PFSK-1 (cell line): ENCODE measurements around the gene FBXL7.

Experiments used
- FOXP2 ChIP-seq: optimal IDR thresholded peaks from 2 replicates; pipeline ENCODE3; 2011; ENCODE audit warnings: borderline replicate concordance, control low read depth, inconsistent platforms; ENCODE audit not compliant: insufficient read depth; ENCODE audit errors: extremely low read length, extremely low read depth
- POLR2AphosphoS5 ChIP-seq: IDR thresholded peaks from 2 replicates; pipeline ENCODE4 v1.6.1; 2012; ENCODE audit warnings: low read depth, mild to moderate bottlenecking, control low read depth, low read length, moderate library complexity
- SIN3A ChIP-seq: IDR thresholded peaks from 2 replicates; pipeline ENCODE4 v1.6.1; 2012; ENCODE audit warnings: mild to moderate bottlenecking, low read length, moderate library complexity, borderline replicate concordance; ENCODE audit not compliant: insufficient read depth
- TAF1 ChIP-seq: IDR thresholded peaks from 2 replicates; pipeline ENCODE4 v1.6.1; 2012; ENCODE audit warnings: low read length, control low read depth, borderline replicate concordance; ENCODE audit not compliant: insufficient read depth
- TF ChIP-seq, protein P1 (sequence below), 2 experiments: IDR thresholded peaks; 2 replicates each; pipeline versions ENCODE4 v1.6.1 to v1.8.0; 2011 to 2012; ENCODE audit warnings: low read depth in 2 of 2, low read length in 2 of 2, control low read depth in 1 of 2, inconsistent platforms in 1 of 2, mild to moderate bottlenecking in 1 of 2, moderate library complexity in 1 of 2; ENCODE audit not compliant: insufficient read depth in 1 of 2

FBXL7 gene

DNA sequence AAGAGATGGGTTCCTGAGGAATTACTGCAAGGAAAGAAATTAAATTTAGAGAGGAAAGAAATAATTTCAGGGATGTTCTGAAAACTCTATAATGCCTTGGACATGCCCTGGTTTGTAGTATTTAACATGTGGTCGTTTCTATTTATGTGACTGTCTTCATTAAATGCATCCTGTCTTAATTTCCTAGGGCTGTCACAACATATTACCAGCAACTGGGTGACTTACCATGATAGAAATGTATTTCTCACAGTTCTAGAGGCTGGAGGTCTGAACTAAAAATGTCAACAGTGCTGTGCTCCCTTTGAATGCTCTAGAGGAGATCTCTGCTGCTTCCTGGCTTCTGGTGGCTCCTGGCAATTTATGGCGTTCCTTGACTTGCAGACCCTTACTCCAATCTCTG, 287.7 kb downstream of the FBXL7 start:
- TF ChIP-seq SIN3A (no peak), POLR2AphosphoS5 (no peak), TAF1 (no peak), FOXP2 (no peak)
- TF ChIP-seq, protein P1, sequence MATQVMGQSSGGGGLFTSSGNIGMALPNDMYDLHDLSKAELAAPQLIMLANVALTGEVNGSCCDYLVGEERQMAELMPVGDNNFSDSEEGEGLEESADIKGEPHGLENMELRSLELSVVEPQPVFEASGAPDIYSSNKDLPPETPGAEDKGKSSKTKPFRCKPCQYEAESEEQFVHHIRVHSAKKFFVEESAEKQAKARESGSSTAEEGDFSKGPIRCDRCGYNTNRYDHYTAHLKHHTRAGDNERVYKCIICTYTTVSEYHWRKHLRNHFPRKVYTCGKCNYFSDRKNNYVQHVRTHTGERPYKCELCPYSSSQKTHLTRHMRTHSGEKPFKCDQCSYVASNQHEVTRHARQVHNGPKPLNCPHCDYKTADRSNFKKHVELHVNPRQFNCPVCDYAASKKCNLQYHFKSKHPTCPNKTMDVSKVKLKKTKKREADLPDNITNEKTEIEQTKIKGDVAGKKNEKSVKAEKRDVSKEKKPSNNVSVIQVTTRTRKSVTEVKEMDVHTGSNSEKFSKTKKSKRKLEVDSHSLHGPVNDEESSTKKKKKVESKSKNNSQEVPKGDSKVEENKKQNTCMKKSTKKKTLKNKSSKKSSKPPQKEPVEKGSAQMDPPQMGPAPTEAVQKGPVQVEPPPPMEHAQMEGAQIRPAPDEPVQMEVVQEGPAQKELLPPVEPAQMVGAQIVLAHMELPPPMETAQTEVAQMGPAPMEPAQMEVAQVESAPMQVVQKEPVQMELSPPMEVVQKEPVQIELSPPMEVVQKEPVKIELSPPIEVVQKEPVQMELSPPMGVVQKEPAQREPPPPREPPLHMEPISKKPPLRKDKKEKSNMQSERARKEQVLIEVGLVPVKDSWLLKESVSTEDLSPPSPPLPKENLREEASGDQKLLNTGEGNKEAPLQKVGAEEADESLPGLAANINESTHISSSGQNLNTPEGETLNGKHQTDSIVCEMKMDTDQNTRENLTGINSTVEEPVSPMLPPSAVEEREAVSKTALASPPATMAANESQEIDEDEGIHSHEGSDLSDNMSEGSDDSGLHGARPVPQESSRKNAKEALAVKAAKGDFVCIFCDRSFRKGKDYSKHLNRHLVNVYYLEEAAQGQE (IDR thresholded peaks at IDR 0.05; ENCODE audit: insufficient read depth in 1 of 2, low read depth in 2 of 2, low read length in 2 of 2), result no peak

DNA sequence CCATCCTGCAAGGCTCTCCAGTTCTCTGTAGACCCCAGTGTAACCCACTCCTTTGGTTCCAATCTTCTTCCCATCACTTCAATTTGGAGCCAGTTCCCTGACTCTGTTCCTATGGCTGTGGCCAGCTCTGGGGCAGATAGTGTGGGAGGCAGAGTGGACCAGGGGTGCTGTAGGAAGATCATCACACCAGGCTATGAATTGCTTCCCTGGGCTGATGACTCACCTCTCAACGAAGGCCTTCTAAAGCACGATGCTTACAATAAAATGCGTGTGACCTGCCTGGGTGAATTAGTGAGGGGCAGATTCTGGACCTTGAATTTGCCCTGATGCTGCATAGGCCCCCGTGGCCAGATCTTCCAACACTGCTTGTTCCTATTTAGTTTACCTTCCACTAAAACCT, 289.7 kb downstream of the FBXL7 start:
- TF ChIP-seq TAF1 (no peak), SIN3A (no peak), FOXP2 (no peak), POLR2AphosphoS5 (no peak)
- TF ChIP-seq, protein P1 (IDR thresholded peaks at IDR 0.05; ENCODE audit: insufficient read depth in 1 of 2, low read depth in 2 of 2, low read length in 2 of 2), result no peak

GRCh38 chr5:15790446-15791018, 290.6 kb downstream of the FBXL7 start:
- no peak for TF ChIP-seq SIN3A
- TF ChIP-seq FOXP2, result no peak
- TF ChIP-seq, protein P1 (IDR thresholded peaks at IDR 0.05; ENCODE audit: insufficient read depth in 1 of 2, low read depth in 2 of 2, low read length in 2 of 2), result no peak

- TF ChIP-seq FOXP2 (no peak), TAF1 (no peak), SIN3A (no peak), POLR2AphosphoS5 (no peak)
- TF ChIP-seq, protein P1 (IDR thresholded peaks at IDR 0.05; ENCODE audit: insufficient read depth in 1 of 2, low read depth in 2 of 2, low read length in 2 of 2), result no peak
These were observed 291.3 kb downstream of the FBXL7 start for GRCh38 chr5:15791274-15791673.

GRCh38 chr5:15791859-15792258, 291.9 kb downstream of the FBXL7 start:
- TF ChIP-seq, protein P1 (IDR thresholded peaks at IDR 0.05; ENCODE audit: insufficient read depth in 1 of 2, low read depth in 2 of 2, low read length in 2 of 2), result no peak
- TF ChIP-seq TAF1 (no peak), FOXP2 (no peak), POLR2AphosphoS5 (no peak)
